NCI-H748 (cell line): Measurements from ENCODE around the gene MAP3K6.
A peak's percentile ranks its signal among the peaks of the same experiment; 100 is the strongest.

Experiments used
- DNase-seq: peaks from one replicate; lab custom pipeline; 2025; ENCODE audit not compliant: unreplicated experiment; lab: John Stamatoyannopoulos, UW

The MAP3K6 gene

GRCh38 chr1:27374362-27375086, 7.8 kb upstream of the MAP3K6 start, which contains the start of gene FCN3:
TSS of gene FCN3 (minus strand) at chr1:27374824. CDS start at chr1:27374818, 6 bp downstream.
- no peak for DNase-seq

- no peak for DNase-seq
These were observed 6.3 kb upstream of the MAP3K6 start for GRCh38 chr1:27372808-27373690.

- DNase-seq = no peak
These were observed 5.5 kb upstream of the MAP3K6 start for GRCh38 chr1:27372022-27372807.

GRCh38 chr1:27368869-27369582, 2.3 kb upstream of the MAP3K6 start:
- DNase-seq = no peak

- no peak for DNase-seq
These were observed 444 bp upstream of the MAP3K6 start for GRCh38 chr1:27367160-27367650.

- DNase-seq = peak; percentile 79
These were observed 699 bp downstream of the MAP3K6 start for GRCh38 chr1:27366113-27366410.

- DNase-seq = peak; percentile 78
These were observed 1.2 kb downstream of the MAP3K6 start for GRCh38 chr1:27365372-27366112.

- DNase-seq = no peak
These were observed 1.9 kb downstream of the MAP3K6 start for GRCh38 chr1:27364696-27365371.

GRCh38 chr1:27363766-27364695, 2.7 kb downstream of the MAP3K6 start:
- no peak for DNase-seq

GRCh38 chr1:27361553-27361952, 5.2 kb downstream of the MAP3K6 start:
- DNase-seq = no peak

GRCh38 chr1:27361044-27361402, 5.7 kb downstream of the MAP3K6 start:
- DNase-seq = no peak

GRCh38 chr1:27360159-27361043, 6.4 kb downstream of the MAP3K6 start:
- no peak for DNase-seq

- no peak for DNase-seq
These were observed 7.0 kb downstream of the MAP3K6 start for GRCh38 chr1:27359822-27360158.

GRCh38 chr1:27358928-27359313, 7.8 kb downstream of the MAP3K6 start:
- no peak for DNase-seq

GRCh38 chr1:27358038-27358927, 8.5 kb downstream of the MAP3K6 start:
- DNase-seq = no peak

GRCh38 chr1:27357281-27358037, 9.3 kb downstream of the MAP3K6 start:
- DNase-seq = peak; percentile 48
